Peyer's patch (tissue), 4 donors: ENCODE measurements around the gene STK32B. TPM values are rescaled to one million over a fixed set of nuclear protein-coding genes. Genes with fewer than 3 reads are reported as not detected.

Source experiments
- DNase-seq, 3 donors: peaks; one replicate each; pipeline ENCODE4 v3.0.0-alpha.2; 2017 to 2019
- H3K27ac ChIP-seq, 4 donors: fragments of 200-600 bp; sonication (generic); one replicate each; pipeline ENCODE4 v1.5.1; 2016 to 2019
- H3K27me3 ChIP-seq, 2 donors: fragments of 200-600 bp; sonication (generic); one replicate each; pipeline ENCODE4 v1.5.1; 2019
- H3K36me3 ChIP-seq, 3 donors: fragments of 200-600 bp; sonication (generic); one replicate each; pipeline ENCODE4 v1.5.1; 2016 to 2019
- H3K4me1 ChIP-seq, 4 donors: fragments of 200-600 bp; sonication (generic); one replicate each; pipeline ENCODE4 v1.5.1; 2016 to 2019
- H3K4me3 ChIP-seq, 4 donors: fragments of 200-600 bp; sonication (generic); 1 replicate in 3 of 4; 2 replicates in 1 of 4; pipeline ENCODE4 v1.5.1; 2016 to 2019; ENCODE audit warnings: mild to moderate bottlenecking in 1 of 4
- H3K9me3 ChIP-seq, 4 donors: fragments of 200-600 bp; sonication (generic); one replicate each; pipeline ENCODE4 v1.5.1; 2016 to 2019; ENCODE audit warnings: mild to moderate bottlenecking in 1 of 4
- CTCF ChIP-seq, 6 experiments: fragments of 450-650 bp in 4 of 6; fragments of 200-600 bp in 2 of 6; sonication (generic) in 1 of 6; IDR thresholded peaks; one replicate each; pipeline ENCODE4 v1.5.1; 2017 to 2019; ENCODE audit warnings: antibody characterized with exemption in 6 of 6, mild to moderate bottlenecking in 3 of 6, moderate library complexity in 1 of 6
- POLR2A ChIP-seq, 2 donors: fragments of 450-650 bp; IDR thresholded peaks; one replicate each; pipeline ENCODE4 v1.5.1; 2017; ENCODE audit warnings: antibody characterized with exemption in 2 of 2, mild to moderate bottlenecking in 2 of 2, moderate library complexity in 2 of 2
- total RNA-seq, 4 donors: library from RNA; depleted of rRNA; stranded (reverse); fragments of >200 nt; gene quantifications; one replicate each; pipeline ENCODE4 v1.1.0, GENCODE V29; 2016

STK32B gene
- total RNA-seq, 4 donors from 2014 or later, result 0.35 to 3.3 (median 1.3) TPM

GRCh38 chr4:5373327-5373726 lies 322.0 kb downstream of the STK32B start:
- no peaks in the 10 kb centered on the region for H3K36me3 ChIP-seq
- no peaks in the 10 kb centered on the region for H3K9me3 ChIP-seq
- H3K4me1 ChIP-seq, result no peaks in the 10 kb centered on the region
- no peaks in the 10 kb centered on the region for H3K27me3 ChIP-seq
- no peak overlapping the region for H3K27ac ChIP-seq
- H3K4me3 ChIP-seq, result no peak overlapping the region
- no peak for DNase-seq
- no peak for TF ChIP-seq POLR2A (IDR thresholded peaks at IDR 0.05)
- TF ChIP-seq CTCF (IDR thresholded peaks at IDR 0.05), result no peak

- DNase-seq, result no peak
- H3K36me3 ChIP-seq, result no peaks in the 10 kb centered on the region
- H3K27me3 ChIP-seq, result no peaks in the 10 kb centered on the region
- no peaks in the 10 kb centered on the region for H3K9me3 ChIP-seq
- H3K4me1 ChIP-seq, result no peaks in the 10 kb centered on the region
- TF ChIP-seq CTCF (IDR thresholded peaks at IDR 0.05), result no peak
- TF ChIP-seq POLR2A (IDR thresholded peaks at IDR 0.05), result no peak
- H3K27ac ChIP-seq, result no peak overlapping the region
- H3K4me3 ChIP-seq, result no peak overlapping the region
Observed at GRCh38 chr4:5374592-5374991, 323.3 kb downstream of the STK32B start.

- Histone ChIP-seq H3K4me3 (no peak overlapping the region), H3K36me3 (no peaks in the 10 kb centered on the region), H3K4me1 (no peaks in the 10 kb centered on the region), H3K27me3 (no peaks in the 10 kb centered on the region), H3K9me3 (no peaks in the 10 kb centered on the region), H3K27ac (no peak overlapping the region)
- DNase-seq, result no peak
- TF ChIP-seq CTCF (IDR thresholded peaks at IDR 0.05), result no peak
- no peak for TF ChIP-seq POLR2A (IDR thresholded peaks at IDR 0.05)
Observed at GRCh38 chr4:5374994-5375393, 323.7 kb downstream of the STK32B start.

- Histone ChIP-seq H3K9me3 (no peaks in the 10 kb centered on the region), H3K4me3 (no peak overlapping the region), H3K4me1 (no peaks in the 10 kb centered on the region), H3K27me3 (no peaks in the 10 kb centered on the region), H3K36me3 (no peaks in the 10 kb centered on the region), H3K27ac (no peak overlapping the region)
- no peak for TF ChIP-seq POLR2A (IDR thresholded peaks at IDR 0.05)
- no peak for TF ChIP-seq CTCF (IDR thresholded peaks at IDR 0.05)
- no peak for DNase-seq
Observed at GRCh38 chr4:5376015-5376414, 324.7 kb downstream of the STK32B start.

GRCh38 chr4:5378002-5378401 lies 326.7 kb downstream of the STK32B start:
- no peak overlapping the region for H3K27ac ChIP-seq
- H3K27me3 ChIP-seq, result no peaks in the 10 kb centered on the region
- no peaks in the 10 kb centered on the region for H3K36me3 ChIP-seq
- no peak overlapping the region for H3K4me3 ChIP-seq
- H3K4me1 ChIP-seq, result no peaks in the 10 kb centered on the region
- TF ChIP-seq CTCF (IDR thresholded peaks at IDR 0.05) (no peak), POLR2A (IDR thresholded peaks at IDR 0.05) (no peak)
- DNase-seq, result no peak
- no peaks in the 10 kb centered on the region for H3K9me3 ChIP-seq

- no peak for TF ChIP-seq POLR2A (IDR thresholded peaks at IDR 0.05)
- no peak for TF ChIP-seq CTCF (IDR thresholded peaks at IDR 0.05)
- H3K27ac ChIP-seq, result no peak overlapping the region
- DNase-seq, result no peak
- H3K4me3 ChIP-seq, result no peak overlapping the region
- H3K36me3 ChIP-seq, result no peaks in the 10 kb centered on the region
- no peaks in the 10 kb centered on the region for H3K9me3 ChIP-seq
- no peaks in the 10 kb centered on the region for H3K4me1 ChIP-seq
- no peaks in the 10 kb centered on the region for H3K27me3 ChIP-seq
Observed at GRCh38 chr4:5379895-5380294, 328.6 kb downstream of the STK32B start.
